Measurements from ENCODE around the gene APOO.
"Not testable (repeated sequence)": the region's sequence is repeated elsewhere in the genome, so short reads cannot be mapped to it uniquely, and the experiment has no call there.

The APOO gene

GRCh38 chrX:23900220-23900797 lies 7.4 kb downstream of the APOO start:
- no peak overlapping the region for H2BK12ac ChIP-seq (ENCODE audit: low read length)
- H3K27ac ChIP-seq (replicated peaks; ENCODE audit: low read length), result no peak overlapping the region
- H3K4me2 ChIP-seq (ENCODE audit: insufficient read depth, low read length, poor library complexity, severe bottlenecking), result no peak overlapping the region
- no peak overlapping the region for H3K9ac ChIP-seq (ENCODE audit: low read depth, low read length, poor library complexity)
- H4K8ac ChIP-seq (ENCODE audit: low read depth, low read length), result no peak overlapping the region
- H3K4ac ChIP-seq (ENCODE audit: low read length), result no peak overlapping the region
- H3K9me3 ChIP-seq (replicated peaks in 1 of 2; ENCODE audit: control insufficient read depth in 2 of 2, insufficient read depth in 1 of 2, low read depth in 1 of 2, low read length in 2 of 2), result no peaks in the 10 kb centered on the region
- H3K79me1 ChIP-seq (ENCODE audit: low read depth, low read length), result no peaks in the 10 kb centered on the region
- no peak overlapping the region for H4K91ac ChIP-seq (ENCODE audit: low read depth, low read length, poor library complexity)
- no CpG with 5 or more reads among the region's 12 CpGs for WGBS, 2 donors (ENCODE audit: extremely low coverage in 2 of 2, insufficient read length in 2 of 2, insufficient replicate concordance in 1 of 2)
- DNase-seq (ENCODE audit: low spot score), result no peak
- H2AK5ac ChIP-seq (ENCODE audit: low read depth, low read length), result no peak overlapping the region
- H3K14ac ChIP-seq (ENCODE audit: low read length), result no peak overlapping the region
- H3K4me1 ChIP-seq (ENCODE audit: control insufficient read depth in 2 of 2, insufficient read depth in 1 of 2, low read depth in 1 of 2, low read length in 2 of 2), result peaks cover 1 to 8% of the 10 kb centered on the region in 2 donors
- H2BK120ac ChIP-seq (ENCODE audit: low read depth, low read length), result no peak overlapping the region
- no peak overlapping the region for H3K4me3 ChIP-seq (ENCODE audit: low read length in 2 of 2)
- no peaks in the 10 kb centered on the region for H3K27me3 ChIP-seq (ENCODE audit: control insufficient read depth in 3 of 3, insufficient read depth in 3 of 3, low read depth in 1 of 3, low read length in 3 of 3)
- H3K36me3 ChIP-seq (replicated peaks in 1 of 2; ENCODE audit: control insufficient read depth in 2 of 2, insufficient read depth in 2 of 2, low read length in 2 of 2), result no peaks in the 10 kb centered on the region
- no peak overlapping the region for H2BK15ac ChIP-seq (ENCODE audit: low read length)
- no peak overlapping the region for H3K18ac ChIP-seq (ENCODE audit: low read length)
- H2BK5ac ChIP-seq (ENCODE audit: low read length), result no peak overlapping the region
- H3K23ac ChIP-seq (ENCODE audit: low read depth, low read length, poor library complexity), result no peak overlapping the region
- H2AFZ ChIP-seq (ENCODE audit: low read length), result no peak overlapping the region

GRCh38 chrX:23898412-23898959 lies 9.3 kb downstream of the APOO start:
- no peak overlapping the region for H3K4me3 ChIP-seq (ENCODE audit: low read length in 2 of 2)
- peaks cover 1 to 8% of the 10 kb centered on the region in 2 donors for H3K4me1 ChIP-seq (ENCODE audit: control insufficient read depth in 2 of 2, insufficient read depth in 1 of 2, low read depth in 1 of 2, low read length in 2 of 2)
- no peak overlapping the region for H3K9ac ChIP-seq (ENCODE audit: low read depth, low read length, poor library complexity)
- no peak overlapping the region for H3K23ac ChIP-seq (ENCODE audit: low read depth, low read length, poor library complexity)
- H3K4me2 ChIP-seq (ENCODE audit: insufficient read depth, low read length, poor library complexity, severe bottlenecking), result no peak overlapping the region
- H3K14ac ChIP-seq (ENCODE audit: low read length), result no peak overlapping the region
- no CpG with 5 or more reads among the region's 3 CpGs for WGBS, 2 donors (ENCODE audit: extremely low coverage in 2 of 2, insufficient read length in 2 of 2, insufficient replicate concordance in 1 of 2)
- H3K9me3 ChIP-seq (replicated peaks in 1 of 2; ENCODE audit: control insufficient read depth in 2 of 2, insufficient read depth in 1 of 2, low read depth in 1 of 2, low read length in 2 of 2), result no peaks in the 10 kb centered on the region
- no peaks in the 10 kb centered on the region for H3K79me1 ChIP-seq (ENCODE audit: low read depth, low read length)
- H3K27ac ChIP-seq (replicated peaks; ENCODE audit: low read length), result no peak overlapping the region
- H3K36me3 ChIP-seq (replicated peaks in 1 of 2; ENCODE audit: control insufficient read depth in 2 of 2, insufficient read depth in 2 of 2, low read length in 2 of 2), result no peaks in the 10 kb centered on the region
- H2BK15ac ChIP-seq (ENCODE audit: low read length), result no peak overlapping the region
- H3K27me3 ChIP-seq (ENCODE audit: control insufficient read depth in 3 of 3, insufficient read depth in 3 of 3, low read depth in 1 of 3, low read length in 3 of 3), result no peaks in the 10 kb centered on the region
- no peak overlapping the region for H2AK5ac ChIP-seq (ENCODE audit: low read depth, low read length)
- DNase-seq (ENCODE audit: low spot score), result no peak
- H3K18ac ChIP-seq (ENCODE audit: low read length), result no peak overlapping the region
- H4K91ac ChIP-seq (ENCODE audit: low read depth, low read length, poor library complexity), result no peak overlapping the region
- H2BK5ac ChIP-seq (ENCODE audit: low read length), result no peak overlapping the region
- H4K8ac ChIP-seq (ENCODE audit: low read depth, low read length), result no peak overlapping the region
- no peak overlapping the region for H2BK12ac ChIP-seq (ENCODE audit: low read length)
- peak overlapping the region; percentile 36 for H2AFZ ChIP-seq (ENCODE audit: low read length)
- H3K4ac ChIP-seq (ENCODE audit: low read length), result no peak overlapping the region
- H2BK120ac ChIP-seq (ENCODE audit: low read depth, low read length), result no peak overlapping the region

GRCh38 chrX:23896981-23897380 lies 10.8 kb downstream of the APOO start:
- no peaks in the 10 kb centered on the region for H3K9me3 ChIP-seq (replicated peaks in 1 of 2; ENCODE audit: control insufficient read depth in 2 of 2, insufficient read depth in 1 of 2, low read depth in 1 of 2, low read length in 2 of 2)
- no peak overlapping the region for H2AK5ac ChIP-seq (ENCODE audit: low read depth, low read length)
- no peak overlapping the region for H2AFZ ChIP-seq (ENCODE audit: low read length)
- no peak overlapping the region for H4K91ac ChIP-seq (ENCODE audit: low read depth, low read length, poor library complexity)
- H3K27ac ChIP-seq (replicated peaks; ENCODE audit: low read length), result no peak overlapping the region
- no peak overlapping the region for H4K8ac ChIP-seq (ENCODE audit: low read depth, low read length)
- WGBS, 2 donors (ENCODE audit: extremely low coverage in 2 of 2, insufficient read length in 2 of 2, insufficient replicate concordance in 1 of 2), result no CpG with 5 or more reads among the region's 2 CpGs
- no peak overlapping the region for H3K4me2 ChIP-seq (ENCODE audit: insufficient read depth, low read length, poor library complexity, severe bottlenecking)
- H3K27me3 ChIP-seq (ENCODE audit: control insufficient read depth in 3 of 3, insufficient read depth in 3 of 3, low read depth in 1 of 3, low read length in 3 of 3), result no peaks in the 10 kb centered on the region
- no peak overlapping the region for H3K9ac ChIP-seq (ENCODE audit: low read depth, low read length, poor library complexity)
- H2BK5ac ChIP-seq (ENCODE audit: low read length), result no peak overlapping the region
- H3K4ac ChIP-seq (ENCODE audit: low read length), result no peak overlapping the region
- no peak for DNase-seq (ENCODE audit: low spot score)
- H2BK12ac ChIP-seq (ENCODE audit: low read length), result no peak overlapping the region
- no peak overlapping the region for H2BK120ac ChIP-seq (ENCODE audit: low read depth, low read length)
- H3K36me3 ChIP-seq (replicated peaks in 1 of 2; ENCODE audit: control insufficient read depth in 2 of 2, insufficient read depth in 2 of 2, low read length in 2 of 2), result no peaks in the 10 kb centered on the region
- no peak overlapping the region for H3K4me3 ChIP-seq (ENCODE audit: low read length in 2 of 2)
- H3K79me1 ChIP-seq (ENCODE audit: low read depth, low read length), result no peaks in the 10 kb centered on the region
- no peak overlapping the region for H3K23ac ChIP-seq (ENCODE audit: low read depth, low read length, poor library complexity)
- peaks cover 0 to 4% of the 10 kb centered on the region in 2 donors for H3K4me1 ChIP-seq (ENCODE audit: control insufficient read depth in 2 of 2, insufficient read depth in 1 of 2, low read depth in 1 of 2, low read length in 2 of 2)
- H3K18ac ChIP-seq (ENCODE audit: low read length), result no peak overlapping the region
- no peak overlapping the region for H2BK15ac ChIP-seq (ENCODE audit: low read length)
- H3K14ac ChIP-seq (ENCODE audit: low read length), result no peak overlapping the region

- H4K91ac ChIP-seq (ENCODE audit: low read depth, low read length, poor library complexity); H3K27me3 ChIP-seq (ENCODE audit: control insufficient read depth in 3 of 3, insufficient read depth in 3 of 3, low read depth in 1 of 3, low read length in 3 of 3); H3K4ac ChIP-seq (ENCODE audit: low read length); H3K79me1 ChIP-seq (ENCODE audit: low read depth, low read length); H4K8ac ChIP-seq (ENCODE audit: low read depth, low read length); DNase-seq (ENCODE audit: low spot score); H3K36me3 ChIP-seq (replicated peaks in 1 of 2; ENCODE audit: control insufficient read depth in 2 of 2, insufficient read depth in 2 of 2, low read length in 2 of 2); H3K23ac ChIP-seq (ENCODE audit: low read depth, low read length, poor library complexity); H2BK12ac ChIP-seq (ENCODE audit: low read length); H3K4me1 ChIP-seq (ENCODE audit: control insufficient read depth in 2 of 2, insufficient read depth in 1 of 2, low read depth in 1 of 2, low read length in 2 of 2); H2BK5ac ChIP-seq (ENCODE audit: low read length); H2AFZ ChIP-seq (ENCODE audit: low read length); H2AK5ac ChIP-seq (ENCODE audit: low read depth, low read length); H3K18ac ChIP-seq (ENCODE audit: low read length); H3K4me2 ChIP-seq (ENCODE audit: insufficient read depth, low read length, poor library complexity, severe bottlenecking); H3K14ac ChIP-seq (ENCODE audit: low read length); H3K27ac ChIP-seq (replicated peaks; ENCODE audit: low read length); H2BK15ac ChIP-seq (ENCODE audit: low read length); H3K9me3 ChIP-seq (replicated peaks in 1 of 2; ENCODE audit: control insufficient read depth in 2 of 2, insufficient read depth in 1 of 2, low read depth in 1 of 2, low read length in 2 of 2); H3K9ac ChIP-seq (ENCODE audit: low read depth, low read length, poor library complexity); H2BK120ac ChIP-seq (ENCODE audit: low read depth, low read length); H3K4me3 ChIP-seq (ENCODE audit: low read length in 2 of 2): not testable (repeated sequence)
- no CpG with 5 or more reads among the region's 4 CpGs for WGBS, 2 donors (ENCODE audit: extremely low coverage in 2 of 2, insufficient read length in 2 of 2, insufficient replicate concordance in 1 of 2)
Observed at GRCh38 chrX:23896539-23896938, 11.2 kb downstream of the APOO start.
